ENCODE measurements around the gene RHBDF1.

- TF ChIP-seq CTCF (IDR thresholded peaks at IDR 0.05): no peak
- TF ChIP-seq POLR2AphosphoS5 (IDR thresholded peaks at IDR 0.05): no peak
These were observed 3.2 kb downstream of the RHBDF1 start for GRCh38 chr16:69181-69580.

All from transverse colon (tissue), 4 donors.